GM23248 (cell line): ENCODE results near the gene LRIG1.

Experiments
- EZH2 ChIP-seq: fragments of 200-600 bp; sonication (generic); IDR thresholded peaks from 2 replicates; pipeline ENCODE4 v1.6.1; 2018; ENCODE audit warnings: antibody characterized with exemption, mild to moderate bottlenecking; ENCODE audit not compliant: insufficient read depth, poor library complexity, severe bottlenecking
- EZH2phosphoT487 ChIP-seq: fragments of 200-600 bp; sonication (generic); IDR thresholded peaks from 2 replicates; pipeline ENCODE4 v1.6.1; 2018; ENCODE audit warnings: antibody characterized with exemption, moderate library complexity, mild to moderate bottlenecking, low read depth; ENCODE audit not compliant: insufficient read depth

- TF ChIP-seq EZH2phosphoT487 (no peak), EZH2 (no peak)
Observed at GRCh38 chr3:66483409-66483906, 17.4 kb downstream of the LRIG1 start.
